ENCODE results near the gene PLCB1. TPM values are rescaled to one million over a fixed set of nuclear protein-coding genes. Genes with fewer than 3 reads are reported as not detected.

The PLCB1 gene
- total and polyA plus RNA-seq, 4 donors = 1.6 to 43.8 (median 6.1) TPM

DNA sequence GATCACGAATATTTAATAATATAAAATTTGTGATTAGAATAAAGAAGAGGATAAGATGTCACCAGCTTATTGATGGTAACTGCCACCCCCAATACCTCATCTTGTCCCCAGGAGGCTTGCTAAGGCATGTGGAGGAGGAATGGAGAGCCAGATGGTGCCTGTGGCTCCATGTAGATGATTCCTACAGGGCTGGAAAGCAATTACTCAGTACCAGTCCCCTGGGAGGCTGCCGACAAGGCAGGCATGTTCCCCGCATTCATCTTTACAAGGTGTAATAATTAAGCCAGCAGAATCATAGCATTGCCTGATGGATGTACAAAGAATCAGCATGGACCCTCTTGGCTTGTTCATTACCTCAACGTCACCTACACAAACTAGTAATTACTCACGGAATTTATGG, 155.3 kb downstream of the PLCB1 start:
- TF ChIP-seq, protein P1, sequence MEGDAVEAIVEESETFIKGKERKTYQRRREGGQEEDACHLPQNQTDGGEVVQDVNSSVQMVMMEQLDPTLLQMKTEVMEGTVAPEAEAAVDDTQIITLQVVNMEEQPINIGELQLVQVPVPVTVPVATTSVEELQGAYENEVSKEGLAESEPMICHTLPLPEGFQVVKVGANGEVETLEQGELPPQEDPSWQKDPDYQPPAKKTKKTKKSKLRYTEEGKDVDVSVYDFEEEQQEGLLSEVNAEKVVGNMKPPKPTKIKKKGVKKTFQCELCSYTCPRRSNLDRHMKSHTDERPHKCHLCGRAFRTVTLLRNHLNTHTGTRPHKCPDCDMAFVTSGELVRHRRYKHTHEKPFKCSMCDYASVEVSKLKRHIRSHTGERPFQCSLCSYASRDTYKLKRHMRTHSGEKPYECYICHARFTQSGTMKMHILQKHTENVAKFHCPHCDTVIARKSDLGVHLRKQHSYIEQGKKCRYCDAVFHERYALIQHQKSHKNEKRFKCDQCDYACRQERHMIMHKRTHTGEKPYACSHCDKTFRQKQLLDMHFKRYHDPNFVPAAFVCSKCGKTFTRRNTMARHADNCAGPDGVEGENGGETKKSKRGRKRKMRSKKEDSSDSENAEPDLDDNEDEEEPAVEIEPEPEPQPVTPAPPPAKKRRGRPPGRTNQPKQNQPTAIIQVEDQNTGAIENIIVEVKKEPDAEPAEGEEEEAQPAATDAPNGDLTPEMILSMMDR (IDR thresholded peaks at IDR 0.05; ENCODE audit: control extremely low read depth, extremely low read depth) = no peak
- no peak for DNase-seq
- 84 to 95% methylated on average over 5 of the region's 5 CpGs for WGBS, 2 donors

DNA sequence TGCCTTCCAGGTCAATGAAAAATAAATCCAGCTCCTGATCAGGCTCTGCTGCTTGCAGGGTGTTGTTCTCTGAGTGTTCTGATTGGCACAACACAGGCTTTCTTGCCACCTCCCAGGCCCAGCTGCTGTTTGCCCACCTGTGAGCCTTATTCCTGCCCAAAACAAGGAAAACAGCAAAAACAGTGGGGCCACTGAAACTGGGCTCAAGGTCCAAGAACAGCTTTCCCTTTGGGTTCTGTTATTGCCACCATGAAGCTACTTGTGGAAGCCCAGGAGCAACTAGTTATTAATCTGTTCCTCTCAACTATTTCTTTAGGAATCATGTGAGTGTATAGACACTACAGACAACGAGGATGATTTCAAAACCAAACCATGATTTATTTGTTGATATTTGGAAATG, 159.1 kb downstream of the PLCB1 start:
- H3K4me3 ChIP-seq = no peak overlapping the region
- no peaks in the 10 kb centered on the region for H3K9me3 ChIP-seq (ENCODE audit: control insufficient read depth in 4 of 4, insufficient read depth in 3 of 4, low read length in 3 of 4)
- 41 to 68% methylated on average over 1 of the region's 1 CpG for whole genome bisulfite sequencing, 2 donors
- no peak overlapping the region for H3K9ac ChIP-seq (ENCODE audit: insufficient read depth in 1 of 2, low read length in 2 of 2)
- ATAC-seq (ENCODE audit: insufficient read depth, low FRiP score) (no peak), DNase-seq (no peak)
- H3K36me3 ChIP-seq (ENCODE audit: control insufficient read depth in 4 of 4, insufficient read depth in 4 of 4, low read length in 4 of 4) = no peaks in the 10 kb centered on the region
- no peak overlapping the region for H3K27ac ChIP-seq (ENCODE audit: low read depth in 1 of 2, low read length in 1 of 2)
- no peaks in the 10 kb centered on the region for H3K27me3 ChIP-seq (ENCODE audit: control insufficient read depth in 3 of 3, insufficient read depth in 3 of 3, low read length in 2 of 3)
- TF ChIP-seq, protein P1 (IDR thresholded peaks at IDR 0.05; ENCODE audit: control extremely low read depth, extremely low read depth) = no peak
- peaks cover 0 to 1% (median 0%) of the 10 kb centered on the region in 5 donors for H3K4me1 ChIP-seq (ENCODE audit: control insufficient read depth in 5 of 5, insufficient read depth in 5 of 5, low read length in 5 of 5)

More for the DNA sequence above, 155.3 kb downstream of the PLCB1 start:
- H3K9me3 ChIP-seq (ENCODE audit: control insufficient read depth in 4 of 4, insufficient read depth in 3 of 4, low read length in 3 of 4) = no peaks in the 10 kb centered on the region
- H3K4me1 ChIP-seq (ENCODE audit: control insufficient read depth in 5 of 5, insufficient read depth in 5 of 5, low read length in 5 of 5) = peaks cover 0 to 1% (median 0%) of the 10 kb centered on the region in 5 donors
- no peaks in the 10 kb centered on the region for H3K36me3 ChIP-seq (ENCODE audit: control insufficient read depth in 4 of 4, insufficient read depth in 4 of 4, low read length in 4 of 4)
- no peak for ATAC-seq (ENCODE audit: insufficient read depth, low FRiP score)
- H3K27me3 ChIP-seq (ENCODE audit: control insufficient read depth in 3 of 3, insufficient read depth in 3 of 3, low read length in 2 of 3) = no peaks in the 10 kb centered on the region
- no peak overlapping the region for H3K4me3 ChIP-seq
- no peak overlapping the region for H3K9ac ChIP-seq (ENCODE audit: insufficient read depth in 1 of 2, low read length in 2 of 2)
- H3K27ac ChIP-seq (ENCODE audit: low read depth in 1 of 2, low read length in 1 of 2) = no peak overlapping the region

DNA sequence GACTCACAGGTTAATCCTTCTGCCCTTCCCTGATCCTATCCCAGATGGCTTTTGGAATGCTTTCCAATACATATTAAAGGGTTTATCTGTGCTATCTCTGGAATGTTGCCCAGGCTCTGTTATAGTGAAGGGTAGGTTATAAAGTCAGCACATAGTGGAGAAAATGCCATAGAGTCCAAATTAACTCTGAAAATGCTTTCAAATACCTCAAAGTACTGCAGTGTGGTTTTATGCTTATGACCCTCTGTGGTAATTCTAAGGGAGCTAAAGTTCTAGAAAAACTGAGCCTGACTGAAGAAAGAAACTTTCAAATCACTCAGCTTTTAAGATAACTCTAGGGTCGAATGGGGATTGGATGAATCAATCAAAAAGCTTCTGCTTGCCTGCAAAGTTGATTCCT, 159.8 kb downstream of the PLCB1 start:
- H3K4me3 ChIP-seq = no peak overlapping the region
- no peak for DNase-seq
- no peak overlapping the region for H3K9ac ChIP-seq (ENCODE audit: insufficient read depth in 1 of 2, low read length in 2 of 2)
- no peak for ATAC-seq (ENCODE audit: insufficient read depth, low FRiP score)
- peaks cover 0 to 1% (median 0%) of the 10 kb centered on the region in 5 donors for H3K4me1 ChIP-seq (ENCODE audit: control insufficient read depth in 5 of 5, insufficient read depth in 5 of 5, low read length in 5 of 5)
- TF ChIP-seq, protein P1 (IDR thresholded peaks at IDR 0.05; ENCODE audit: control extremely low read depth, extremely low read depth) = no peak
- H3K9me3 ChIP-seq (ENCODE audit: control insufficient read depth in 4 of 4, insufficient read depth in 3 of 4, low read length in 3 of 4) = no peaks in the 10 kb centered on the region
- no peaks in the 10 kb centered on the region for H3K36me3 ChIP-seq (ENCODE audit: control insufficient read depth in 4 of 4, insufficient read depth in 4 of 4, low read length in 4 of 4)
- H3K27ac ChIP-seq (ENCODE audit: low read depth in 1 of 2, low read length in 1 of 2) = no peak overlapping the region
- 81 to 91% methylated on average over 1 of the region's 1 CpG for WGBS, 2 donors
- H3K27me3 ChIP-seq (ENCODE audit: control insufficient read depth in 3 of 3, insufficient read depth in 3 of 3, low read length in 2 of 3) = no peaks in the 10 kb centered on the region

GRCh38 chr20:8292793-8293192, 160.7 kb downstream of the PLCB1 start:
- no peaks in the 10 kb centered on the region for H3K9me3 ChIP-seq (ENCODE audit: control insufficient read depth in 4 of 4, insufficient read depth in 3 of 4, low read length in 3 of 4)
- no peak for ATAC-seq (ENCODE audit: insufficient read depth, low FRiP score)
- no peak overlapping the region for H3K27ac ChIP-seq (ENCODE audit: low read depth in 1 of 2, low read length in 1 of 2)
- no peak overlapping the region for H3K9ac ChIP-seq (ENCODE audit: insufficient read depth in 1 of 2, low read length in 2 of 2)
- no peak for DNase-seq
- no peaks in the 10 kb centered on the region for H3K36me3 ChIP-seq (ENCODE audit: control insufficient read depth in 4 of 4, insufficient read depth in 4 of 4, low read length in 4 of 4)
- no peak overlapping the region for H3K4me3 ChIP-seq
- 78 to 85% methylated on average over 1 of the region's 1 CpG for WGBS, 2 donors
- TF ChIP-seq, protein P1 (IDR thresholded peaks at IDR 0.05; ENCODE audit: control extremely low read depth, extremely low read depth) = no peak
- peaks cover 0 to 1% (median 0%) of the 10 kb centered on the region in 5 donors for H3K4me1 ChIP-seq (ENCODE audit: control insufficient read depth in 5 of 5, insufficient read depth in 5 of 5, low read length in 5 of 5)
- H3K27me3 ChIP-seq (ENCODE audit: control insufficient read depth in 3 of 3, insufficient read depth in 3 of 3, low read length in 2 of 3) = no peaks in the 10 kb centered on the region
